Ovary (tissue), 9 donors: ENCODE results near the gene HNRNPLL. TPM values are rescaled to one million over a fixed set of nuclear protein-coding genes. Genes with fewer than 3 reads are reported as not detected.

Source experiments
- DNase-seq, 5 donors: peaks; one replicate each; pipeline ENCODE4 v3.0.0-alpha.2; 2019 to 2020
- H3K27ac ChIP-seq, 2 donors: fragments of 200-600 bp; one replicate each; pipeline versions ENCODE4 v1.5.1 to v1.8.0; 2019 to 2022
- H3K27me3 ChIP-seq: fragments of 200-600 bp; one replicate; pipeline ENCODE4 v1.8.0; 2022
- H3K36me3 ChIP-seq: fragments of 200-600 bp; sonication (generic); one replicate; pipeline ENCODE4 v1.5.1; 2019
- H3K4me1 ChIP-seq: one replicate; pipeline ENCODE4 v1.8.1; 2013; ENCODE audit warnings: mild to moderate bottlenecking, moderate library complexity; ENCODE audit not compliant: insufficient read depth
- H3K4me3 ChIP-seq: fragments of 200-600 bp; sonication (generic); one replicate; pipeline ENCODE4 v1.5.1; 2017
- H3K9me3 ChIP-seq, 2 donors: fragments of 200-600 bp in 1 of 2; sonication (generic) in 1 of 2; one replicate each; pipeline versions ENCODE4 v1.5.1 to v1.8.1; 2013 to 2019; ENCODE audit warnings: mild to moderate bottlenecking in 1 of 2, moderate library complexity in 1 of 2
- CTCF ChIP-seq, 3 donors: fragments of 450-650 bp in 2 of 3; fragments of 200-600 bp in 1 of 3; IDR thresholded peaks; one replicate each; pipeline versions ENCODE4 v1.5.1 to v1.8.0; 2016 to 2022; ENCODE audit warnings: antibody characterized with exemption in 3 of 3, mild to moderate bottlenecking in 1 of 3
- EP300 ChIP-seq: sonication (generic); formaldehyde crosslinking; IDR thresholded peaks from one replicate; pipeline ENCODE4 v1.6.1; 2017; ENCODE audit warnings: antibody characterized with exemption
- POLR2A ChIP-seq: fragments of 450-650 bp; IDR thresholded peaks from one replicate; pipeline ENCODE4 v1.6.1; 2017; ENCODE audit warnings: antibody characterized with exemption, mild to moderate bottlenecking, moderate library complexity
- WGBS, 3 donors: extraction: QIAGEN DNeasy Blood & Tissue Kit in 1 of 3; methylation state at CpG; one replicate each; pipeline versions ENCODE4 v1.1.5 to v1.1.7; 2013 to 2017; 5-methylcytosine and 5-hydroxymethylcytosine counted together
- intact Hi-C, 4 donors: fragments of 100-400 bp; cut with DNase I; formaldehyde crosslinking; loops; one replicate each; pipeline versions ENCODE4 v1.11.0 to v1.15.1; 2022 to 2023
- polyA plus RNA-seq, 2 donors: library from polyadenylated mRNA; stranded (reverse); fragments of 200-250 nt in 1 of 2; fragments of 350-450 nt in 1 of 2; fragmentation: Illumina TruSeq in 1 of 2; extraction: RNeasy Lipid Tissue Mini Kit (QIAGEN cat#74804) in 1 of 2; gene quantifications; one replicate each; pipeline ENCODE4 v1.2.3, GENCODE V29; 2013 to 2014
- total RNA-seq, 7 donors: library from RNA; depleted of rRNA in 2 of 7; stranded (reverse); fragments of >200 nt in 2 of 7; fragmentation: NEBNext Ultra II Directional in 3 of 7; extraction: Animal tissue kit (Norgen Biotek cat#: 25700) in 3 of 7; gene quantifications; one replicate each; pipeline versions ENCODE4 v1.1.0 to v1.2.4, GENCODE V29; 2016 to 2023
- donor health status: DM: no; HTN: no; CAD: no; lungs with moderate emphysema.
- donor health status: DM: no; HTN: no; CAD: no.
- donor health status: Bipolar disorder and iron deficiency.
- donor health status: DM: yes; HTN: yes; CAD: no.
- donor health status: DM: no; HTN: no; CAD: no.
- donor health status: DM: yes; HTN: yes; CAD: no.

The HNRNPLL gene
- total and polyA plus RNA-seq, 9 donors, result 19.1 to 59.2 (median 47.1) TPM

GRCh38 chr2:38635139-38635538 is 32.4 kb upstream of the HNRNPLL start:
- Histone ChIP-seq H3K36me3 (no peaks in the 10 kb centered on the region), H3K27ac (no peak overlapping the region), H3K4me3 (no peak overlapping the region), H3K4me1 (no peaks in the 10 kb centered on the region), H3K27me3 (no peaks in the 10 kb centered on the region), H3K9me3 (no peaks in the 10 kb centered on the region)
- 84 to 90% (median 85%) methylated on average over 4 of the region's 4 CpGs for whole genome bisulfite sequencing, 3 donors
- DNase-seq, result no peak
- intact Hi-C loops, result no loop called here
- TF ChIP-seq POLR2A (no peak), CTCF (IDR thresholded peaks at IDR 0.05) (no peak), EP300 (no peak)

- Histone ChIP-seq H3K27me3 (no peaks in the 10 kb centered on the region), H3K4me3 (no peak overlapping the region), H3K36me3 (no peaks in the 10 kb centered on the region), H3K4me1 (no peaks in the 10 kb centered on the region), H3K9me3 (no peaks in the 10 kb centered on the region), H3K27ac (no peak overlapping the region)
- TF ChIP-seq CTCF (IDR thresholded peaks at IDR 0.05) (no peak), EP300 (no peak), POLR2A (no peak)
- intact Hi-C loops, result no loop called here
- WGBS, 3 donors, result 40 to 48% (median 40%) methylated on average over 3 of the region's 3 CpGs
- DNase-seq, result no peak
Observed at GRCh38 chr2:38634684-38635083, 32.0 kb upstream of the HNRNPLL start.

- Histone ChIP-seq H3K27ac (no peak overlapping the region), H3K36me3 (no peaks in the 10 kb centered on the region), H3K27me3 (no peaks in the 10 kb centered on the region), H3K4me1 (no peaks in the 10 kb centered on the region), H3K9me3 (no peaks in the 10 kb centered on the region), H3K4me3 (no peak overlapping the region)
- WGBS, 3 donors, result 25 to 37% (median 29%) methylated on average over 2 of the region's 2 CpGs
- TF ChIP-seq POLR2A (no peak), EP300 (no peak), CTCF (IDR thresholded peaks at IDR 0.05) (no peak)
- intact Hi-C loops, result no loop called here
- no peak for DNase-seq
Observed at GRCh38 chr2:38633895-38634294, 31.2 kb upstream of the HNRNPLL start.

GRCh38 chr2:38632980-38633379 is 30.3 kb upstream of the HNRNPLL start:
- no peaks in the 10 kb centered on the region for H3K4me1 ChIP-seq
- no peaks in the 10 kb centered on the region for H3K9me3 ChIP-seq
- H3K36me3 ChIP-seq, result no peaks in the 10 kb centered on the region
- intact Hi-C loops, result no loop called here
- TF ChIP-seq CTCF (IDR thresholded peaks at IDR 0.05) (no peak), EP300 (no peak), POLR2A (no peak)
- H3K27ac ChIP-seq, result no peak overlapping the region
- no peaks in the 10 kb centered on the region for H3K27me3 ChIP-seq
- no peak overlapping the region for H3K4me3 ChIP-seq
- DNase-seq, result no peak

GRCh38 chr2:38631976-38632375 is 29.2 kb upstream of the HNRNPLL start:
- intact Hi-C loops, result no loop called here
- DNase-seq, result no peak
- no peaks in the 10 kb centered on the region for H3K27me3 ChIP-seq
- TF ChIP-seq CTCF (IDR thresholded peaks at IDR 0.05) (no peak), POLR2A (no peak), EP300 (no peak)
- WGBS, 3 donors, result 59 to 66% (median 61%) methylated on average over 2 of the region's 2 CpGs
- no peaks in the 10 kb centered on the region for H3K4me1 ChIP-seq
- no peaks in the 10 kb centered on the region for H3K9me3 ChIP-seq
- no peak overlapping the region for H3K27ac ChIP-seq
- H3K36me3 ChIP-seq, result no peaks in the 10 kb centered on the region
- H3K4me3 ChIP-seq, result no peak overlapping the region
